8988T (cell line): Measurements from ENCODE around the gene LGI4.

Experiments
- DNase-seq: peaks from one replicate; pipeline ENCODE4 v3.0.0; 2011

LGI4 gene

DNA sequence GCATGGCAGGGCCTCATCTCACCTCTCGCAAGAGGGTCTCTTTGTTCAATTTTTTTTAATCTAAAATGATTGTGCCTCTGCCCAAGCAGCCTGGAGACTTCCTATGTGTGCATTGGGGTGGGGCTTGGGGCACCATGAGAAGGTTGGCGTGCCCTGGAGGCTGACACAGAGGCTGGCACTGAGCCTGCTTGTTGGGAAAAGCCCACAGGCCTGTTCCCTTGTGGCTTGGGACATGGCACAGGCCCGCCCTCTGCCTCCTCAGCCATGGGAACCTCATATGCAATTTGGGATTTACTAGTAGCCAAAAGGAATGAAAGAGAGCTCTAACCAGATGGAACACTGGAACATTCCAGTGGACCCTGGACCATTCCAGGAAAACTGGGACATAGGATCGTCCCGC is 11.3 kb downstream of the LGI4 start:
- no peak for DNase-seq

DNA sequence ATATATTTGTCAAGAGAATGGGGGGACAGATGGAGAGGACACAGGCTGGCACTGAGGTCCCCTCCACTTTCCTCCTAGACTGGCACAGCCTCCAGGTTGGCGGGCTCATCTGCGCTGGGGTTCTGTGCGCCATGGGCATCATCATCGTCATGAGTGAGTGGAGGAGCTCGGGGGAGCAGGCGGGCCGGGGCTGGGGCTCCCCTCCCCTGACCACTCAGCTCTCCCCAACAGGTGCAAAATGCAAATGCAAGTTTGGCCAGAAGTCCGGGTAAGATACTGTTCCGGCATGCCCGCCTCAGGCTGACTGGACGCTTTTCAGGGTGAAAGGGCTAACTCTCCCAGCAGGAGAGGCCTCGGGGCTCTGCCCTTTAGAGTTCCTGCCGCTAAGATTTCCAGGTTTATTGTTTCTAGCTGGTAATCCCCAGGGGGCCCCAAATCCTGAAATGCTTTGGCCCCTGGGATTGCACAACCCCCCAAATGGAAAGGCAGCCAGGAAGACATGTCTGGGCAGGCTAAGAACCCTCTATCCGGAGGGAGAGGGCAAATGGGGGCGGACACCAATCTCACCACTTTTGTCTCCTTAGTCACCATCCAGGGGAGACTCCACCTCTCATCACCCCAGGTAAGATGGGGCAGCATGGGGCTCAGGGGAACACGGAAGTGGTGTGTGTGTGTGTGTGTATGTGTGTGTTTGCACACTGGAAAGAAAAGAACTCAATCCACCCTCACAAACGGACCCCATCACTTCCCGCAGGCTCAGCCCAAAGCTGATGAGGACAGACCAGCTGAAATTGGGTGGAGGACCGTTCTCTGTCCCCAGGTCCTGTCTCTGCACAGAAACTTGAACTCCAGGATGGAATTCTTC is 11.9 kb downstream of the LGI4 start:
- DNase-seq = no peak

DNA sequence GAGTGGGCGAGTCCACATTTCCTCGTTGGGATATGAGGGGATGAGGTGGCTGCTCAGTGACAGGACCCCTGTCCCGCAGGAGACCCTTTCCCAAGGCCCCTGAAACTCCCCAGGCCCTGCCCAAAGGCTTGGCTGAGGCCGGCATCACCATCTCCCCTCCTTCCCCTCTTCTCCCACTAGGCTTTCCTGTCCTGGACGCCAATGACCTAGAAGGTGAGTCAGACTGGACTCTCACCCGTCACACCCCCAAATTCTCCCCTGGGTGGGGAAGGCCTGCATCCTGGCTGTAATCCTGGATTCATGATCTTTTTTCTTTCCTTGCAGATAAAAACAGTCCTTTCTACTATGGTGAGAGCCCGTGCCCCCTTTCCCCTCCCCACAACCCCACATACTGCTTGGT is 14.0 kb downstream of the LGI4 start:
- DNase-seq = no peak

DNA sequence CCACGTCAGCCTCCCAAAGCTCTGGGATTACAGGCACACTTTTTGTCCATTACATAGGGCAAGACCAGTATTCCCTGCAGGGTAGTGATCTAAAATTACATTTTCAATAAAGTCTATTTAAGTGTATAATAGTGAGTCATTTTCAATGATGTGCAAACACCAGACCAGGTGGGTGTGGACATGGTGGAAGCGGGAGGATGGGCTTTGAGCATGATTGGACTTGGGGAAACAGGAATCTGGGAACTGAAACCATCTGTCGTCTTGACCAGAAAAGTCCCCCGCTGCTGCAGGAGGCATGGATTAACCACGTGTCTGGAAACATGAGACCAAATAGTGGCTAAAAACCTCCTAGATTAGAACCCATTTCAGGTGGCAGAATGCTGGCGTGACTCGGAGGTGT is 14.4 kb downstream of the LGI4 start:
- DNase-seq = no peak

DNA sequence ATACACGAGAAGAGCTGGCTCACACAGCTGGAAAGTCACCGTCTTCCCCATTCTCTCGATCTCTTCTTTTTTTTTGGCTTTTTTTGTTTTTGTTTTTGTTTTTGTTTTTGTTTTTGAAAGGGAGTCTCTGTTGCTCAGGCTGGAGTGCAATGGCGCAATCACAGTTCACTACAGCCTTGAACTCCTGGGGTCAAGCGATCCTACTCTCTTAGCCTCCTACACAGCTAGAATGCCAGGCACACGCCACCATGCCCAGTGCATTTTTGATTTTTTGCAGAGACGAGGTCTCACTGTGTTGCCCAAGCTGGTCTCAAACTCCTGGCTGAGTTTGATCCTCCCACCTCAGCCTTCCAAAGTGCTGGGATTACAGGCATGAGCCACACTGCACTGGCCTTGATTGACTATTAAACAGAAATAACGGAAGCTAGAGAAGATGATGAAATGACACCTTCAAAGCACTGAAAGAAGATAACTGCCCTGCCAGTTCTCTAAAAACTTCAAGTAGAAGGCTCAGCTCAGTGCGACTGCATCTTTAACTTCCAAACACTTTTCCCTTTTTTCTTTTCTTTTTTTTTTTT is 15.2 kb downstream of the LGI4 start:
- no peak for DNase-seq

DNA sequence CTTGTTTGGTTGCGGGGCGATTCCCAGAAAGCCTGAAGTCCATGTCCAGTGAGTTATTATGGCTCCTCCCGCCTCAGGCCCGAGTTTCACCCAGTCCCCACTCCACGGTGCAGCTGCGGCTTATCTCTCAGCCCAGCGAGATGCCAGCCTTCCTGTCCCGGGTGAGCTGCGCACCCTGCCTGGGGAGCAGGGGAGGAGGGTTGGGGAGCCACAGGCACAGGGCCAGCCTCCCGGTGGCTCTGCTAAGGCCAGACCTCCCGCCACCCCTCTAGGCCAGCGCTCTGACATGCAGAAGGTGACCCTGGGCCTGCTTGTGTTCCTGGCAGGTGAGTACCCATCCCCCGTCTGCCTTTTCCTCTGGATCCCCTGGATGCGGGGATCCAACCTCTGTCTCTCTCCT is 15.8 kb downstream of the LGI4 start:
- DNase-seq = no peak

DNA sequence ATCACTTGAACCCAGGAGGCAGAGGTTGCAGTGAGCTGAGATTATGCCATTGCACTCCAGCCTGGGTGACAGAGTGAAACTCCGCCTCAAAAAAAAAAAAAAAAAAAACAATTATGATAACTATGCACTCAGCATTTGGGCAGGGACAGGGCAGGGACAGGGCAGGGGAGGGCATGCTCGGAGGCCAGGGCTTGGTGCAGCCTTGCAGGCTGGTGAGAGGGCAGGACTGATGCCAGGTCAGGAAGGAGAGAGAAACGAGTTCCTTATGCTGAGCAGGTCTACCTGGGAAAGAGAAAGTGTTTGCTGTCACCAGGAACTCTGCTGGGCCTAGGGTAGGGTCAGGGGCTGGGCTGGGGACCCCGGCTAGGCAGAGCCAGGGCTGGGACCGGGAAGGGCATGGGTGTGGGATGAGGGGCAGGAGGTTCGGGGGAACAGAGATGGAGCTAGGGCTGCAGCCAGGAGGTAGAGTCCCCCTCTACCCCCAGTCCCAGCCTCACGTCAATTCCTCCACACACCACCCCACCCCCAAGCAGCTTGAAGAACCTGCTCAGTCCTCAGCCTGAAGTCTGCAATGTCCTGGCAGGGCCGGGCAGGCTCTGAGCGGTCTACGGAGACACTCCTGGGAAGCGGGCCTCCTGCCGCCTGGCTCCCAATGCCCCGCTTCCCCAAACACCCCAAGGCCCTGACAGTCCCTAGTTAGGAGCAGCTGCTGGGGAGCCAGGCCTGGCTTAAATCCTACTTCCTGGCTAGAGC is 16.4 kb downstream of the LGI4 start:
- no peak for DNase-seq

DNA sequence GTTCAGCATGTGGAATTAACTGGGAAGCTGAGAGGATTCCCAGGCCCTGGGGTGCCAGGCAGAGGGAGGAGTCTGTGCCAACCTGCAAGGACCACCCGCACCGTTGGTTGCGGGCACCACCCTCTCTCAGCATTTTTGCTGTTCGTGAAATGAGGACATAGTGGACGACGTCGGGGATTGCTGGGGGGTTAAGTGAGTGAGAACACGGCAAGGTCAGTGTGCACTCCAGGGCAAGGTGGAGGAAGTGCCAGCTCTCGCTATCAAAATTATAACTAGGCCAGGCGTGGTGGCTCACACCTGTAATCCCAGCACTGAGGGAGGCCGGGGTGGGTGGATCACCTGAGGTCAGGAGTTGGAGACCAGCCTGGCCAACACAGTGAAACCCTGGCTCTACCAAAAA is 17.1 kb downstream of the LGI4 start:
- DNase-seq = no peak

DNA sequence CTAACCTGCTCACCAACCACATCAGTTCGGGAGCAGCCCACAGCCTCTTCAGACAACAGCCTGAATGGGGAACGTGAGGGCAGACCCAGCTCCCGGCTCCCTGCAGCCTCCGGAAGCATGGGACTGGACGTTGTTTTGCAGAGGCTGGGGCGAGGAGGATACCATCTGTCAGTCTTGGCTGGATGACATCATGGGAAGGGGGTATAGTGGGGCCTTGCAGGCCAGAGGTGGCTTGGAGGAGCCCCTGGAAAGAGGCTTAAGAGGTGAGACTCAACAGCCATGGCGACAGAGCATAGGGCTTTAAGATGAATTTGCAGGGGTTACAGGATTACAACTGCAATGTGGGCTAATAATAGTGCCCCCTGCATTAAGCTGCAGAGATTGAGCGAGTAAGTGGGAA is 17.7 kb downstream of the LGI4 start:
- DNase-seq = no peak

DNA sequence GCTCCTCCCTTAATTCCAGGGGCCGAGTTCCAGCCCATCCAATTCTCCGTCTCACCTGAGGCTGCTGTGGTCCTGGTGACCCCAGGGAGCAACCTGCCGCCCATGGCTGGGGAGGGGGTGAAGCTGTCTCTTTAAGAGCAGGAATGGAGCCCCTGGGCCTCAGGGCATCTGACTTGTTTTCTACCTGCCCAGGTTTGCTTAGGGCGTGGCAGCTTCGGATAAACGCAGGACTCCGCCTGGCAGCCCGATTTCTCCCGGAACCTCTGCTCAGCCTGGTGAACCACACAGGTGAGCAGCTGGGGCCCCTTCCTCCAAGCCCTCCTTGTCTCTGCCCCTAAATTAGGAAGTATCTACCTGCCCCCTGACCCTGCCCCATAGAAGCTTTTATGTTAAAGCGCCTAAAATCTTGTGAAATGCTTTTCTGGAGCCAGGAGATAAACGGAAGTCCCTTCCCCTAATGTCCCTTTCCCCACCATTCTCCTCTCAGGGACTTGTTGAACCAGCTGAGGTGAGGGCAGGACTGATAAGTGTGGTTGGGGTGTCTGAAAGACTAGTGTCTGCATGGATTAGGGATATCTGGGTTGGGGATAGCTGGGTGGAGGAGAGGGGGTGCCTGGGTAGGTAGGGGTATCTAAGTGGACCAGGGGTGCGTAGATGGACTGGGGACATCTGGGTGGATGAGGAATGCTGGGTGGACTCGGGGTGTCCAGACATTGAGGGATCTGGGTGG is 18.6 kb downstream of the LGI4 start:
- no peak for DNase-seq

DNA sequence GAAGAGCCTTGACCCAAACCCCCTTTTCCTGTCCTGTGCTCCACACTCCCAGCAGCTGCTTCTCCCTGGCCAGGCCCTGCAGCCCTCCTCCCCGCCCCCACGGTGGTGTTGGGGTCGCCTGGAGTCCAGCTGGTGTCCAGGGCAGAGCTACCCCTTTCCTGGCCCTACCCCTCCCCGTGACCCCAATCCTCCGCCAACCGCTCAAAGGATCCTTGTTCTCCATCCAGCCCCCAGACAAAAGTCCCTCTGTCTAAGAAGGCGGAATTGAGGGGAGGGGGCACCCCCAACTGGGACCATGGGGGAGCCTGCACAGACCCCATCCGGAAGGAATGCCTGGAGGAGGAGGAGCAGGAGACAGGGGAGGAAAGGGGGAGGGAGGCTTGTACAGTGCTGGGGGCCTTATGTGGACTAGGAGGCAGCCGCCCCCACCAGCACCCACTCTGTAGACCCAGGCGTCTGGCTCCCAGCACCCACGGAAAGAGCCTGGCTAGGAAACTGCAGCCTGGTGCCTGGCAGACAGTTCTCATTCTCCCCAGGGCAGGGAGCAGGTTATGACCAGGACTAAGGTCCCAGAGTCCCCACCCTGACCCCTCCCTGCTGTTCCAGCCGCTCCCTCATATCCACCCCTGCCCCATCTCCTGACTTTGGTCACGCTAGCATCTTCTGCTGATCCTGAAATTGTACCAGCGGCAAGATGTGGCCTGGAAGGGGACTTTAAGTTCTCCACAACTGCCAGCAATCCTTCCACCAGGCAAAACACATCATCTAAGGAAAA is 19.5 kb downstream of the LGI4 start, which contains the start of gene FXYD3:
TSS of gene FXYD3 (plus strand) at position 647 of the 775 bp plus-strand sequence. CDS start 3,554 bp downstream, outside the sequence.
- no peak for DNase-seq

DNA sequence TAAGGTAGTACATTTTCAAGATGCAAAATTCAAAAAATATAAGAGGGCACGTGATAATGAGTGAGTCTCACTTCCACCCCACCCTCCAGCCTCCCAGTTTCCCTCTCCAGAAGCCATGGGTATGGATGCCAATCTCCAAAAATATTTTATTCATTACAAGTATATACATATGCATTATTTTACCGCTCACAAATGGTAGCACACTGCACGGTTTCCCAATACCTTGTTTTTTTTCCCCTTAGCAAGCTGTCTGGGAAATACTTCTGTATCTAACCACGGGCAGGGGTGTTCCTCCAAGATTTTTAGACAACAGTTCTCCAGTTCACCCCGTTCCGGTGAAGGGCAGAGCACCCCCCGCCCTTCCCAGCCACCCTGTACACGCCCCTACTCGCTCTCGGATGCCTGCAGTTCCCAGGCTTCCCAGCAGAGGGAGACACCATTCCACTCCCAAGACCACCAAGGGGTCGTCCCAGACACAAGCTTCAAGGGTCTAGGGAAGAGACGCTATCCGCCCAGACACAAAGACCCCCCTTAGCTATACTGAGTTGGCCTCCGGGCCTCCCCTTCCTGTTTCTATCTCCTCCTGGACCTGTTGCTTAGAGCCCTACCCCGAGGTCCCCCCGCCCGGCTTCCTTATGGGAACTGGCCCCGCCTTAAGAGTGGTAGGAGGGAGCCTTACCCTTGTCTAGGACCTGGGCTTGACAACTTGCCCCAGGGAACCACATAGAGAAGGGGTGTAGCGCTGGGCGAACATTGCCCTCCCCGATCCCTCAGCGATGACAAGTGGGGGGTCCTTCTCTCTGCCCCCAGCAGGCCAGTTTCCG is 20.3 kb downstream of the LGI4 start:
- peak; percentile 93 for DNase-seq

DNA sequence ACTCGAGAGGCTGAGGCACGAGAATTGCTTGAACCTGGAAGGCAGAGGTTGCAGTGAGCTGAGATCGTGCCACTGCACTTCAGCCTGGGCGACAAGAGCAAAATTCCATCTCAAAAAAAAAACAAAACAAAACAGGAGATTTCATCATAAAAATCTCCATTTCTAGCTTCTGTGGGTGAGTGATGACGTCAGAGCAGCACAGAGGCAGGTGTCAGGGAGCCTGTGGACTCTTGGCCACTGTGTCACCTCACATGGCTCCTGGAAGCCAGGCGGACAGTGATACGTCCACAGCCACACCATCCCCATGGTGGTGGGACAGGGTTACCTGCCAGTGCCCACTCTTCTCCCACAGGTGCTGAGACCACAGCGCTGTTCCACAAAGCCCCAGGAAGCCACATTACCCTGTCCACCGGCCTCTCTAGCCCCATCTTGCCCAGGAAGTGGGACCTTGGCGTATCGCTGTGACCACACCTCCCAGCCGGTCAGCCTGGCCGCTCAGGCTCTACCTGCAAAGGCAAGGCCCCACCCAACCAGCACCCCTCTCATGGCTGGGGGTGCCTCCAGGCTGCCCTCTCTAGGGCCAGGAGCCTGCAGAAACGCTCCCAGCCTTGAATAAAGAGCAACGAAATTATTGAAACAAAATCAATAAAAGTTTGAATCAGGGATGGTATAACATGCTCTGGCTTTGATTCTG is 21.7 kb downstream of the LGI4 start:
- DNase-seq = no peak

DNA sequence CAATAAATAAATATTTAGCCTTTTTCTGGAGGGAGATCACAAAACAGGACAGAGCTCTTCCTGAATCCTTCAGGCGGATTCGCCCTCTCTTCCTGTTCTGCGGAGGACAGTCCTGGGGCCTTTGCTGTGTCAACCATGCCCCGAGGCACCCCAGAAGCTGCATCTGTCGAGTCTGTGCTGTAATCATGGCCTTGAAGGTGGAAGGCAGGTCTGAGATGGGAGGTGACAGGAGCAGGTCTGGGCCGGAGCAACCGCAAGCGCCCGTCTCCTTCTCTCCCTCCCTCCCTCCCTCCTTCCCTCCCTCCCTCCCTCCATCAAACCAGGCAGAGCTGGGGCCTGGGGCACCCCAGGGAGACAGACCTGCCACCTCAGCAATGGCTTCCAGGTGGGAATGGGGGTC is 23.9 kb downstream of the LGI4 start:
- no peak for DNase-seq

DNA sequence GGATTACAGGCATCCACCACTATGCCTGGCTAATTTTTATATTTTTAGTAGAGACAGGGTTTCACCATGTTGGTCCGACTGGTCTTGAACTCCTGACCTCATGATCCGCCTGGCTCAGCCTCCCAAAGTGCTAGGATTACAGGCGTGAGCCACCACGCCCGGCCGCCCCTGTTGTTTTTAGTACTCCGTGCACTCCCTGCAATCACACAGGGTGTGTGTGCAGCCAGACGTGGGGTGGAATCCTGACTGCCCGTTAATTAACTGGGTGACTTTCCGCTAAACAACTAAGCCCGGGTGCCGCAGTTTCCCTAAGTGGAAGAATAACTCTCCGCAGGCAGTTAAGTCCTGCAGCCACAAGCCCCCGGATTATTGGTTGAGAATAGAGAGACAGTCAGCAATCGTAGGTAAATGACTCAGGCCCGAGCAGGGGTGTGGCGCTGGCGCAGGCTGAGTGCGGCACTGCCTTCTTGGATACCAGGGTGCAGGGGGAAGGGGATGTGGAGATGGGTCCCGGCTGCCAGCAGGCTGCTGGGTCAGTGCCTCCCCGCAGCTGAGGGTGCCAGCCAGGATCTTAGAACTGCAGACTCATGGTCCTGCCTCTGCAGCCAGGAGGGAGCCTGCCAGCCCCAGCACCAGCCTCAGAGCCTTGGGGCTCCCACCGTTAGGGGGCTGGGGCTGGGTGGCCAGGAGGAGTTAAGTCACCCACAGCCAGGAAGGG is 25.3 kb downstream of the LGI4 start:
- DNase-seq = no peak

DNA sequence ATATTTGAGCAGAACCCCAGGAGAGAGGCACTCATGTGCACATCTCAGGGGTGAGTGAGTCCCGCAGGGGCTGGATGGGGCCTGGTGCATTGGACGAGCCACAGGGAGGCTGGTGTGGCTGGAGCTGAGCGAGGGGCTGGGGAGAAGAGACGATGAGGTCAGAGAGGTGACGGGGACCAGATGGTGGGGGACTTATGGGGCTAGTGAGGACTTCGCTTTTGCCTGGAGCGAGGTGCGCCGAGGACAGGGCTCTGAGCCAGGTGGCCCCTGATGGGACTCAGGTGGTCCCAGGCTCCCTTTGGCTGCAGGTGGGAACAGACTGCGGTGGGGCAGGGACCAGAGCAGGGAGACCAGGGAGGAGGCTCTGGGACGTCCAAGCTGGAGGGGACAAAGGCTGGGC is 26.1 kb downstream of the LGI4 start:
- DNase-seq = no peak

DNA sequence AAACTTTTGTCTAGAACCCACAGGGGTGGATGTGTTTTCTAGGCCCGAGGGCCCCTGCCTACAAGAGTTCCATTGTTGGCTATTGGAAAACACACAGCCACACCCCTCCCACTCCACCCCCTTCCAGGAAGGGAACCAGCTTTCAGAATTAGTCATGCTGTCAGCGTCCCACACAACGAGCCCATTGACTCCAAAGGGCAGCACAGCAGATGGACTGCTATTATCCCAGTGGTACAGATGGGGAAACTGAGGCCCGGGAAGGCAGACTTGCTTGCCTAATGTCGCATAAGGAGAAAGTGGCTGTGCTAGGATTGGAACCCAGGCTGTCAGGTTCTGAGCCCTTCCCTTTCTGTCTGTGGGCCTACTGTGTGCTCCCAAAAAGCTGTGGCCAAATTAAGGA is 27.3 kb downstream of the LGI4 start:
- DNase-seq = no peak

DNA sequence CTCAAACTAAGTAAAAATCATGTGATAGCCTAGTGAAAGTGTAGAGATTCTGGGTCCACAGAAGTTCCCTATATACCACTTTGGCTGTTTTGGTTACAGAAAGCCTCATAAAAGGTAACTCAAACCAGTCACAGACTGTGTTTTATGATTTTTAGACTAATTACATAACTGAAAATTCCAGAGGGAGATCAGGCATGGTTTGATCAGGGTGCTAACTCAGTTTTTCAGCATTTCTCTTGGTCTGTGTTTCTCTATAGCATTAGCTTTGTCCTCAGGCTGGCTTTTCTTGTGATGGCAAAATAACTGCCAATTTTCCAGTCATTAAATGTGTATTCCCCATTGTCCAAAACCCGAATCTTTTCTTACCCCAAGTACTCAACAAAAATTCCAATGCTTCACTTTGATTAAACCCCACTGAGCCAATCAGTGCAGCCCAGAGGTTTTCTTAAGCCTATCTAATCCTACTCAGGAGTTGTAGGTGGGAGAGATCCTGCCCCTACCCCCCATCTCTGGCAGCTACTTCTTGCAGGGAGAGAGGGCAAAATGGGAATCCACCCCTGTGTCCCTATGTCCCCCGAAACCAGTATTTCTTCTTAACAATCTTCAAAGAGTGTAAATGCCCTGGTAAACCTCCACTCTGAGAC is 27.8 kb downstream of the LGI4 start:
- DNase-seq = no peak

DNA sequence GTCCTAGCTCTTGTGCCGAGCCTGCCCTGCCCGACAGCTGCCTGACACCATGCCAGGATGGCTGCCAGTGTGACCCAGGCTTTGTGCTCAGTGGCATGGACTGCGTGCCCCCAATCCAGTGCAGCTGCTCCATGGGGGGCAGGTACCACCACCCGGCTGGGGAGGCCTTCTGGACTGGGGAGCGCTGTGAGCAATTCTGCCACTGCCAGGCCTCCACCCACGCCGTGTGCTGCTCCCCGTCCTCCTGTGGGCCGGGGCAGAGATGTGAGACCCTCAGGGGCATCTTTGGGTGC is 28.6 kb downstream of the LGI4 start:
- DNase-seq = no peak
